OCI-LY3 (cell line): ENCODE measurements around the gene CDCP2.
"Not testable (repeated sequence)": the region's sequence is repeated elsewhere in the genome, so short reads cannot be mapped to it uniquely, and the experiment has no call there.

Experiments used
- H2AFZ ChIP-seq: fragments of 200-600, 300-600 bp; shearing (Covaris generic); 2 replicates; pipeline ENCODE4 v1.6.0; 2014; ENCODE audit warnings: antibody characterized with exemption, low read depth, low read length
- H3K27ac ChIP-seq: fragments of 200-600, 300-600 bp; sonication (generic); 2 replicates; pipeline ENCODE4 v1.5.1; 2014; ENCODE audit warnings: mild to moderate bottlenecking, low read length, moderate library complexity, mixed read lengths
- H3K27me3 ChIP-seq: fragments of 200-600, 300-600 bp; sonication (generic); 2 replicates; pipeline ENCODE4 v1.6.1; 2014; ENCODE audit warnings: low read depth, low read length, mixed read lengths
- H3K36me3 ChIP-seq: fragments of 200-600, 300-600 bp; sonication (generic); replicated peaks from 2 replicates; pipeline ENCODE3; 2014; ENCODE audit warnings: low read depth, low read length, mixed read lengths
- H3K4me1 ChIP-seq: fragments of 300-600, 200-600 bp; sonication (generic); 2 replicates; pipeline ENCODE4 v1.6.1; 2014; ENCODE audit warnings: low read length, mixed read lengths
- H3K4me2 ChIP-seq: fragments of 200-600, 300-600 bp; sonication (generic); 2 replicates; pipeline ENCODE4 v1.6.1; 2014; ENCODE audit warnings: low read length, mixed read lengths
- H3K4me3 ChIP-seq: fragments of 300-600, 200-600 bp; sonication (generic); 2 replicates; pipeline ENCODE4 v1.5.1; 2014; ENCODE audit warnings: antibody characterized with exemption, mild to moderate bottlenecking, low read length, moderate library complexity
- H3K79me2 ChIP-seq: fragments of 300-600, 200-600 bp; shearing (Covaris generic); 2 replicates; pipeline ENCODE4 v1.6.1; 2014; ENCODE audit warnings: mild to moderate bottlenecking, low read length, mixed read lengths
- H3K9ac ChIP-seq: fragments of 300-600, 200-600 bp; shearing (Covaris generic); 2 replicates; pipeline ENCODE4 v1.6.0; 2014; ENCODE audit warnings: mild to moderate bottlenecking, low read length, moderate library complexity
- H3K9me3 ChIP-seq: fragments of 200-600, 300-600 bp; shearing (Covaris generic); 2 replicates; pipeline ENCODE4 v1.6.1; 2014; ENCODE audit warnings: low read length, mixed read lengths; ENCODE audit not compliant: insufficient read depth
- H4K20me1 ChIP-seq: fragments of 200-600, 300-600 bp; sonication (generic); 2 replicates; pipeline ENCODE4 v1.6.1; 2016; ENCODE audit warnings: low read length, mixed read lengths; ENCODE audit not compliant: insufficient read depth
- CTCF ChIP-seq: fragments of 200-600, 300-600 bp; sonication (generic); IDR thresholded peaks from 2 replicates; pipeline ENCODE4 v1.5.1; 2014; ENCODE audit warnings: antibody characterized with exemption, low read length, low read depth
- EZH2phosphoT487 ChIP-seq: fragments of 200-600 bp; shearing (Covaris generic); IDR thresholded peaks from 2 replicates; pipeline ENCODE4 v1.6.1; 2018; ENCODE audit warnings: antibody characterized with exemption, mixed run types, low read depth

CDCP2 gene

DNA sequence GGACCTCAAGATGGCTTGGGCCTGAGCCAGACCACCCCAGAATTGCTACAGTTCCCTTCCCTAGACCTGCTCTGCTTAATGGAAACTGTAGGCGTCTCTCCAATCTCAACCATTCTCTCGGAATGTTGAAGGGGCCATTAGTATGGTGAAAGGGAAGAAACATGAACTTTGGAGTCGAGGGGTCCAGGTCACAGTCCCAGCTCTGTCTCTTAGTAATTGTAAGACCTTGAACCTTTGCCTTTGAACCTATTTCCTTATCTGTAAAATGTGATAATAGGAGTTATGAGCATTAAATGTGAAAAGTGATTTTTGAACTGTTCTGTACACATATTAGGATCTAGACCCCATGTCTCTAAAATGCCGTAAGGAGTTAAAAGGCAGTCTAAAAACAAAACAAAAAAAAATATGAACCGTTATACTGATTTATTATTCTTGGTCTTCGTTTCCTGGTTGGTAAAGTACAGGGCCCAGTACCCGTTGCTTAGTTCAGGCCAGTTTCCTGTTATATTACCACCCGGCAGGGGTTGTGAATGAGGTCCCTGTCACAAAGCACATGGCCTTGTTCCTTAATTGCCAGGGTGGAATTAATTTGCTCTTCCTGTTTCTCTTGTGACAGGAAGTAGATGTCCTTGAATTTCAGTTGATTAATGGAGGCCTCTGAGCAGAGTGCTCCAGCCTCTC is 57.1 kb downstream of the CDCP2 start:
- no peaks in the 10 kb centered on the region for H4K20me1 ChIP-seq
- H3K4me1 ChIP-seq = no peaks in the 10 kb centered on the region
- no peak overlapping the region for H3K9ac ChIP-seq
- H3K27me3 ChIP-seq = no peaks in the 10 kb centered on the region
- H3K27ac ChIP-seq = no peak overlapping the region
- no peaks in the 10 kb centered on the region for H3K9me3 ChIP-seq
- no peak overlapping the region for H3K4me3 ChIP-seq
- no peak overlapping the region for H2AFZ ChIP-seq
- no peaks in the 10 kb centered on the region for H3K36me3 ChIP-seq
- no peaks in the 10 kb centered on the region for H3K79me2 ChIP-seq
- TF ChIP-seq EZH2phosphoT487 (no peak), CTCF (no peak)
- H3K4me2 ChIP-seq = no peak overlapping the region

DNA sequence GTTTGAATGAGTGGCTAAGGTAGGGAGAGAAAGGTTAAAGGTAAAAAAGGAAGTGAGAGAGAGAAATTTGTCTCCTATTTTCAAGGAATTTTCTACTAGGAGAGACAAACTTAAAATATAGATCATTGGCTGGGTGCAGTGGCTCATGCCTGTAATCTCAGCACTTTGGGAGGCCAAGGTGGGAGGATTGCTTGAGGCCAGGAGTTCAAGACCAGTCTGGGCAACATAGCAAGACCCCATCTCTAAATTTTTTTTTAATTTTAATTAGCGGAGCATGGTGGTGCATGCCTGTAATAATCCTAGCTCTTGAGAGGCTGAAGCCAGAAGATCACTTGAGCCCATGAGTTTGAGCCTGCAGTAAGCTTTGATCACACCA is 58.1 kb downstream of the CDCP2 start:
- H3K4me3 ChIP-seq, H3K27ac ChIP-seq, H4K20me1 ChIP-seq, H3K9me3 ChIP-seq, H3K79me2 ChIP-seq, H3K4me1 ChIP-seq, H3K9ac ChIP-seq, H3K36me3 ChIP-seq, H3K4me2 ChIP-seq, H2AFZ ChIP-seq, H3K27me3 ChIP-seq: not testable (repeated sequence)

- no peak overlapping the region for H3K9ac ChIP-seq
- H3K9me3 ChIP-seq = no peaks in the 10 kb centered on the region
- H3K4me1 ChIP-seq = no peaks in the 10 kb centered on the region
- no peaks in the 10 kb centered on the region for H3K27me3 ChIP-seq
- H4K20me1 ChIP-seq = no peaks in the 10 kb centered on the region
- H3K36me3 ChIP-seq = no peaks in the 10 kb centered on the region
- no peak overlapping the region for H3K4me2 ChIP-seq
- TF ChIP-seq CTCF (no peak), EZH2phosphoT487 (no peak)
- no peak overlapping the region for H3K27ac ChIP-seq
- no peak overlapping the region for H3K4me3 ChIP-seq
- no peak overlapping the region for H2AFZ ChIP-seq
- no peaks in the 10 kb centered on the region for H3K79me2 ChIP-seq
Measured at GRCh38 chr1:54094001-54094729, 58.6 kb downstream of the CDCP2 start.

DNA sequence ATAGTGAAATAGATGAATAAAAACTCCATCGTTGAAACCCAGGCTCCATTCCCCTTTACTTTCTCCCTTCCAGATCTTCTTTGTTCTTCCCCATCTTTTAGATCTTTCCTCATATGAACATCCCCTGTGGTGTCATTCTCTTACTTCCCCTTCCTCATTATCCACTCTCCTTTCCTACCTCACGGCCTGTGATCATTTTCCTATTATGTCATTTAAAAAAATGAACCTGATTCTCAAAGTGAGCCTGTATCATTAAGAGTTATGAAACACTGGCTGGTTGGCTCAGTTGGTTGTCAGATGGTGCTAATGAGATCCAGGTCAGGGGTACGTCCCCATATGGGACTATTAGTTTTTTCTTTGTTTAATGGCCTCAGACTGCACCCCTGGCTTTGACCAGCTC is 61.1 kb downstream of the CDCP2 start:
- no peak overlapping the region for H3K9ac ChIP-seq
- H4K20me1 ChIP-seq = no peaks in the 10 kb centered on the region
- TF ChIP-seq CTCF (no peak), EZH2phosphoT487 (no peak)
- H3K4me2 ChIP-seq = no peak overlapping the region
- no peaks in the 10 kb centered on the region for H3K4me1 ChIP-seq
- no peak overlapping the region for H2AFZ ChIP-seq
- no peak overlapping the region for H3K4me3 ChIP-seq
- H3K27ac ChIP-seq = no peak overlapping the region
- no peaks in the 10 kb centered on the region for H3K79me2 ChIP-seq
- no peaks in the 10 kb centered on the region for H3K27me3 ChIP-seq
- H3K9me3 ChIP-seq = no peaks in the 10 kb centered on the region
- no peaks in the 10 kb centered on the region for H3K36me3 ChIP-seq
